Measurements from ENCODE around the gene FOXA1. TPM values are rescaled to one million over a fixed set of nuclear protein-coding genes. Genes with fewer than 3 reads are reported as not detected.
"Not testable (repeated sequence)": the region's sequence is repeated elsewhere in the genome, so short reads cannot be mapped to it uniquely, and the experiment has no call there.

Gene FOXA1
- total RNA-seq, 1 donor: 0.42 TPM

GRCh38 chr14:37565550-37565949 lies 29.5 kb downstream of the FOXA1 start:
- no peaks in the 10 kb centered on the region for H3K4me1 ChIP-seq (ENCODE audit: insufficient read depth, low read length)

GRCh38 chr14:37563189-37563588 lies 31.9 kb downstream of the FOXA1 start:
- Histone ChIP-seq H3K4me3 (ENCODE audit: low read length) (no peak overlapping the region), H3K9me3 (ENCODE audit: low read depth, low read length) (no peaks in the 10 kb centered on the region), H3K4me1 (ENCODE audit: insufficient read depth, low read length) (no peaks in the 10 kb centered on the region), H3K27me3 (ENCODE audit: insufficient read depth, low read length) (no peaks in the 10 kb centered on the region)

More at GRCh38 chr14:37565550-37565949, 29.5 kb downstream of the FOXA1 start:
- Histone ChIP-seq H3K9me3 (ENCODE audit: low read depth, low read length) (no peaks in the 10 kb centered on the region), H3K27me3 (ENCODE audit: insufficient read depth, low read length) (no peaks in the 10 kb centered on the region), H3K4me3 (ENCODE audit: low read length) (no peak overlapping the region)

- no peaks in the 10 kb centered on the region for H3K4me1 ChIP-seq (ENCODE audit: insufficient read depth, low read length)
- no peak overlapping the region for H3K4me3 ChIP-seq (ENCODE audit: low read length)
- H3K27me3 ChIP-seq (ENCODE audit: insufficient read depth, low read length): no peaks in the 10 kb centered on the region
- H3K9me3 ChIP-seq (ENCODE audit: low read depth, low read length): no peaks in the 10 kb centered on the region
Observed at GRCh38 chr14:37559386-37559785, 35.7 kb downstream of the FOXA1 start.

GRCh38 chr14:37558740-37559139 lies 36.3 kb downstream of the FOXA1 start:
- no peaks in the 10 kb centered on the region for H3K27me3 ChIP-seq (ENCODE audit: insufficient read depth, low read length)
- H3K4me3 ChIP-seq (ENCODE audit: low read length): no peak overlapping the region
- H3K4me1 ChIP-seq (ENCODE audit: insufficient read depth, low read length): no peaks in the 10 kb centered on the region
- H3K9me3 ChIP-seq (ENCODE audit: low read depth, low read length): no peaks in the 10 kb centered on the region

GRCh38 chr14:37555596-37555995 lies 39.5 kb downstream of the FOXA1 start:
- not testable (repeated sequence) for H3K4me3 ChIP-seq (ENCODE audit: low read length); H3K27me3 ChIP-seq (ENCODE audit: insufficient read depth, low read length); H3K4me1 ChIP-seq (ENCODE audit: insufficient read depth, low read length); H3K9me3 ChIP-seq (ENCODE audit: low read depth, low read length)

- no peaks in the 10 kb centered on the region for H3K4me1 ChIP-seq (ENCODE audit: insufficient read depth, low read length)
Observed at GRCh38 chr14:37553935-37554550, 41.0 kb downstream of the FOXA1 start.

GRCh38 chr14:37551119-37551518 lies 43.9 kb downstream of the FOXA1 start:
- H3K9me3 ChIP-seq (ENCODE audit: low read depth, low read length): peaks cover 7% of the 10 kb centered on the region
- no peaks in the 10 kb centered on the region for H3K4me1 ChIP-seq (ENCODE audit: insufficient read depth, low read length)
- H3K4me3 ChIP-seq (ENCODE audit: low read length): no peak overlapping the region
- H3K27me3 ChIP-seq (ENCODE audit: insufficient read depth, low read length): no peaks in the 10 kb centered on the region

More at GRCh38 chr14:37553935-37554550, 41.0 kb downstream of the FOXA1 start:
- Histone ChIP-seq H3K9me3 (ENCODE audit: low read depth, low read length) (peaks cover 7% of the 10 kb centered on the region), H3K27me3 (ENCODE audit: insufficient read depth, low read length) (no peaks in the 10 kb centered on the region), H3K4me3 (ENCODE audit: low read length) (no peak overlapping the region)

- Histone ChIP-seq H3K27me3 (ENCODE audit: insufficient read depth, low read length) (no peaks in the 10 kb centered on the region), H3K4me3 (ENCODE audit: low read length) (no peak overlapping the region), H3K9me3 (ENCODE audit: low read depth, low read length) (peaks cover 7% of the 10 kb centered on the region), H3K4me1 (ENCODE audit: insufficient read depth, low read length) (no peaks in the 10 kb centered on the region)
Observed at GRCh38 chr14:37550511-37550910, 44.5 kb downstream of the FOXA1 start.

- H3K27me3 ChIP-seq (ENCODE audit: insufficient read depth, low read length): no peaks in the 10 kb centered on the region
- H3K9me3 ChIP-seq (ENCODE audit: low read depth, low read length): no peaks in the 10 kb centered on the region
- H3K4me3 ChIP-seq (ENCODE audit: low read length): no peak overlapping the region
- H3K4me1 ChIP-seq (ENCODE audit: insufficient read depth, low read length): no peaks in the 10 kb centered on the region
Observed at GRCh38 chr14:37546621-37547447, 48.2 kb downstream of the FOXA1 start.

GRCh38 chr14:37545174-37545573 lies 49.9 kb downstream of the FOXA1 start:
- no peaks in the 10 kb centered on the region for H3K27me3 ChIP-seq (ENCODE audit: insufficient read depth, low read length)
- H3K4me3 ChIP-seq (ENCODE audit: low read length): no peak overlapping the region
- H3K9me3 ChIP-seq (ENCODE audit: low read depth, low read length): no peaks in the 10 kb centered on the region
- H3K4me1 ChIP-seq (ENCODE audit: insufficient read depth, low read length): no peaks in the 10 kb centered on the region

- H3K27me3 ChIP-seq (ENCODE audit: insufficient read depth, low read length): no peaks in the 10 kb centered on the region
- H3K9me3 ChIP-seq (ENCODE audit: low read depth, low read length): no peaks in the 10 kb centered on the region
- no peak overlapping the region for H3K4me3 ChIP-seq (ENCODE audit: low read length)
- H3K4me1 ChIP-seq (ENCODE audit: insufficient read depth, low read length): no peaks in the 10 kb centered on the region
Observed at GRCh38 chr14:37544407-37544806, 50.6 kb downstream of the FOXA1 start.

GRCh38 chr14:37539992-37540391 lies 55.1 kb downstream of the FOXA1 start:
- H3K9me3 ChIP-seq (ENCODE audit: low read depth, low read length): peaks cover 5% of the 10 kb centered on the region
- H3K4me3 ChIP-seq (ENCODE audit: low read length): no peak overlapping the region

More at GRCh38 chr14:37539992-37540391, 55.1 kb downstream of the FOXA1 start:
- Histone ChIP-seq H3K4me1 (ENCODE audit: insufficient read depth, low read length) (no peaks in the 10 kb centered on the region), H3K27me3 (ENCODE audit: insufficient read depth, low read length) (no peaks in the 10 kb centered on the region)

Other genes with a start within 250 kb of the FOXA1 start
- not detected for gene TTC6, start 380 bp upstream of the FOXA1 start, total RNA-seq